BLaER1 (cell line): ENCODE data around the gene FAM241B.

Experiments
- H3K27ac ChIP-seq: shearing (Covaris generic); formaldehyde crosslinking; 2 replicates; pipeline ENCODE4 v1.8.1; 2022
- H3K27me3 ChIP-seq: shearing (Covaris generic); formaldehyde crosslinking; 2 replicates; pipeline ENCODE4 v1.8.1; 2022
- H3K36me3 ChIP-seq: shearing (Covaris generic); formaldehyde crosslinking; 2 replicates; pipeline ENCODE4 v1.8.1; 2022
- H3K4me1 ChIP-seq: shearing (Covaris generic); formaldehyde crosslinking; 2 replicates; pipeline ENCODE4 v1.8.1; 2022
- H3K4me2 ChIP-seq: shearing (Covaris generic); formaldehyde crosslinking; 2 replicates; pipeline ENCODE4 v1.8.1; 2022
- H3K4me3 ChIP-seq: shearing (Covaris generic); formaldehyde crosslinking; 2 replicates; pipeline ENCODE4 v1.8.1; 2022
- H3K9ac ChIP-seq: shearing (Covaris generic); formaldehyde crosslinking; 2 replicates; pipeline ENCODE4 v1.8.1; 2022
- H3K9me3 ChIP-seq: shearing (Covaris generic); formaldehyde crosslinking; 2 replicates; pipeline ENCODE4 v1.8.1; 2022
- H4K20me1 ChIP-seq: shearing (Covaris generic); formaldehyde crosslinking; 2 replicates; pipeline ENCODE4 v1.8.1; 2022
- Cebpa-rat ChIP-seq: shearing (Covaris generic); IDR thresholded peaks from 2 replicates; pipeline ENCODE4 v1.8.1; 2022

Gene FAM241B

GRCh38 chr10:69633673-69634635, 3.9 kb downstream of the FAM241B start:
- H3K9me3 ChIP-seq: peaks cover 5% of the 10 kb centered on the region; the same call in 1 of the 2 replicates
- H3K36me3 ChIP-seq: no peaks in the 10 kb centered on the region
- no peaks in the 10 kb centered on the region for H4K20me1 ChIP-seq
- no peak overlapping the region for H3K27ac ChIP-seq
- H3K27me3 ChIP-seq: no peaks in the 10 kb centered on the region
- H3K9ac ChIP-seq: no peak overlapping the region
- H3K4me2 ChIP-seq: no peak overlapping the region
- no peak overlapping the region for H3K4me3 ChIP-seq
- 0 out of 2 replicates have a peak, but pooled peaks cover 7% of the 10 kb centered on the region for H3K4me1 ChIP-seq
- TF ChIP-seq Cebpa-rat: no peak

- Histone ChIP-seq H3K27ac (no peak overlapping the region), H3K36me3 (no peaks in the 10 kb centered on the region), H3K4me2 (no peak overlapping the region), H3K9ac (no peak overlapping the region), H3K27me3 (no peaks in the 10 kb centered on the region), H4K20me1 (no peaks in the 10 kb centered on the region), H3K4me3 (no peak overlapping the region), H3K9me3 (peaks cover 4% of the 10 kb centered on the region; the same call in 1 of the 2 replicates), H3K4me1 (peaks cover 14% of the 10 kb centered on the region; the same call in 1 of the 2 replicates)
- no peak for TF ChIP-seq Cebpa-rat
Measured at GRCh38 chr10:69634759-69635425, 4.8 kb downstream of the FAM241B start.

- Histone ChIP-seq H3K4me2 (no peak overlapping the region), H3K9ac (no peak overlapping the region), H3K4me3 (no peak overlapping the region), H3K27ac (no peak overlapping the region), H3K27me3 (no peaks in the 10 kb centered on the region), H3K9me3 (no peaks in the 10 kb centered on the region), H3K36me3 (no peaks in the 10 kb centered on the region), H3K4me1 (peaks cover 21% of the 10 kb centered on the region), H4K20me1 (no peaks in the 10 kb centered on the region)
- no peak for TF ChIP-seq Cebpa-rat
Measured at GRCh38 chr10:69635428-69636272, 5.6 kb downstream of the FAM241B start.

- no peak overlapping the region for H3K4me2 ChIP-seq
- H3K36me3 ChIP-seq: no peaks in the 10 kb centered on the region
- TF ChIP-seq Cebpa-rat: no peak
- no peak overlapping the region for H3K9ac ChIP-seq
- H3K4me1 ChIP-seq: peaks cover 24% of the 10 kb centered on the region
- no peak overlapping the region for H3K27ac ChIP-seq
- no peak overlapping the region for H3K4me3 ChIP-seq
- no peaks in the 10 kb centered on the region for H3K27me3 ChIP-seq
- H4K20me1 ChIP-seq: no peaks in the 10 kb centered on the region
- H3K9me3 ChIP-seq: no peaks in the 10 kb centered on the region
Measured at GRCh38 chr10:69636273-69636575, 6.2 kb downstream of the FAM241B start.

- no peaks in the 10 kb centered on the region for H4K20me1 ChIP-seq
- peaks cover 27% of the 10 kb centered on the region for H3K4me1 ChIP-seq
- TF ChIP-seq Cebpa-rat: no peak
- H3K9ac ChIP-seq: no peak overlapping the region
- no peaks in the 10 kb centered on the region for H3K36me3 ChIP-seq
- no peaks in the 10 kb centered on the region for H3K9me3 ChIP-seq
- H3K4me2 ChIP-seq: no peak overlapping the region
- H3K27ac ChIP-seq: no peak overlapping the region
- no peaks in the 10 kb centered on the region for H3K27me3 ChIP-seq
- no peak overlapping the region for H3K4me3 ChIP-seq
Measured at GRCh38 chr10:69636626-69637605, 6.9 kb downstream of the FAM241B start.

GRCh38 chr10:69638642-69639041, 8.6 kb downstream of the FAM241B start:
- TF ChIP-seq Cebpa-rat: no peak
- H3K9me3 ChIP-seq: no peaks in the 10 kb centered on the region
- no peaks in the 10 kb centered on the region for H3K36me3 ChIP-seq
- H4K20me1 ChIP-seq: no peaks in the 10 kb centered on the region
- H3K4me1 ChIP-seq: peaks cover 29% of the 10 kb centered on the region
- H3K9ac ChIP-seq: no peak overlapping the region
- no peak overlapping the region for H3K4me3 ChIP-seq
- H3K27ac ChIP-seq: no peak overlapping the region
- no peaks in the 10 kb centered on the region; the same call in 1 of the 2 replicates for H3K27me3 ChIP-seq
- H3K4me2 ChIP-seq: no peak overlapping the region

- H4K20me1 ChIP-seq: no peaks in the 10 kb centered on the region
- H3K4me2 ChIP-seq: no peak overlapping the region
- no peaks in the 10 kb centered on the region for H3K36me3 ChIP-seq
- no peak overlapping the region for H3K4me3 ChIP-seq
- H3K27me3 ChIP-seq: no peaks in the 10 kb centered on the region; the same call in 1 of the 2 replicates
- no peaks in the 10 kb centered on the region for H3K9me3 ChIP-seq
- H3K27ac ChIP-seq: no peak overlapping the region
- H3K4me1 ChIP-seq: peaks cover 29% of the 10 kb centered on the region
- no peak for TF ChIP-seq Cebpa-rat
- H3K9ac ChIP-seq: no peak overlapping the region
Measured at GRCh38 chr10:69639291-69640195, 9.5 kb downstream of the FAM241B start.
